Left lobe of liver (tissue), 2 donors: ENCODE measurements around the gene RIOK3. TPM values are rescaled to one million over a fixed set of nuclear protein-coding genes. Genes with fewer than 3 reads are reported as not detected.
A peak's percentile ranks its signal among the peaks of the same experiment; 100 is the strongest.
"Not testable (repeated sequence)": the region's sequence is repeated elsewhere in the genome, so short reads cannot be mapped to it uniquely, and the experiment has no call there.

Source experiments
- ATAC-seq: fragments of 200-7000 bp; cut with Tn5 transposase; one replicate; pipeline ENCODE4 v1.9.1; 2020; ENCODE audit warnings: mild to moderate bottlenecking, moderate library complexity
- DNase-seq: peaks from one replicate; pipeline ENCODE4 v3.0.0-alpha.2; 2020; ENCODE audit warnings: low spot score
- total RNA-seq: library from RNA; stranded (reverse); gene quantifications from one replicate; pipeline ENCODE4 v1.2.1, GENCODE V29; 2021
- donor health status: DM: no; HTN: no; CAD: no; lungs with moderate emphysema.
- donor health status: DM: no; HTN: yes; CAD: no.

RIOK3 gene
- total RNA-seq, 1 donor from 2014 or later, result 41.0 TPM

- no peak for ATAC-seq
- DNase-seq, result no peak
Observed at GRCh38 chr18:23495723-23496440, 42.8 kb downstream of the RIOK3 start.

DNA sequence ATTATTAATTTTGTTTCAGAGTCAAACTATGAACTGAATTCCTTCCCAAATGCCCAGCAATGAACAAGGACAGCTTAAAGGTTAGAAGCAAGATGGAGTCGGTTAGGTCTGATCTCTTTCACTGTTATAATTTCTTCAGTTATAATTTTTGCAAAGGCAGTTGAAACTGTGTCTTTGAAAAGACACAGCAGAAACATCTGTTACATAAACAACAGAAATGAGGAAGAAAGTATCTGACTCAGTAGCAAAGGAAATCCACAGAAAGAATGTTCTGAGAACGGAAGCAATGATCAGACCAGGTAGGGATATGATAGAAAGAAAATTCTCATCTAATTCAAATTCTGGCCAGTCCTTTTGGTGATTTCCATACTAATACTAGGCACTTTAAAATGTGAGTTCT is 45.0 kb downstream of the RIOK3 start:
- ATAC-seq, result no peak
- no peak for DNase-seq

- peak; percentile 68 for DNase-seq
- ATAC-seq, result peak; percentile 54
Observed at GRCh38 chr18:23498877-23499276, 45.8 kb downstream of the RIOK3 start.

DNA sequence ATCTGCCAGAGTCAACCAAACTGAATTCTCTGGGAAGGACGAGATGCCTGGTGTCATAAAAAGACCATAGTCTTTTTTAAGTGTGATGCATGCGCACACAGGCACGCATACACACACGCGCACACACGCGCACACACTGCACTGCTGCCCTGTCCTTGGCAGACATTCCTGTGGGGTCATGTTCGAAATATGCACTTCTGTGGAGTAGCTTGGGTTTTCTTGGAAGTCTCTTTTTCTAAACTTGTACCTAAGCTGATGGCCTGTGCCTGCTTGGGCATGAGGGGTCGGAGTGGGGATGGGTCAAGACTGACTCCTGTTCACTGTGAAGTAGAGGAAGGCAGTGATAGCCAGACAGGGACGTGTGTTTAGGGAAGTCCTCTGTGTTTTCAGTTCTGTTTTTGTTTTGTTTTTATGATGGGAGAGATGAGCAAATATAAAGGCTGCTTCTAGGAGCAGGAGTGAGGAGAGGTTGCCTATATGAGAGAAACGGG is 46.2 kb downstream of the RIOK3 start:
- DNase-seq, result no peak
- ATAC-seq, result no peak

- DNase-seq, result no peak
- ATAC-seq, result no peak
Observed at GRCh38 chr18:23501626-23502025, 48.5 kb downstream of the RIOK3 start.

- no peak for ATAC-seq
- no peak for DNase-seq
Observed at GRCh38 chr18:23502516-23503037, 49.5 kb downstream of the RIOK3 start.

DNA sequence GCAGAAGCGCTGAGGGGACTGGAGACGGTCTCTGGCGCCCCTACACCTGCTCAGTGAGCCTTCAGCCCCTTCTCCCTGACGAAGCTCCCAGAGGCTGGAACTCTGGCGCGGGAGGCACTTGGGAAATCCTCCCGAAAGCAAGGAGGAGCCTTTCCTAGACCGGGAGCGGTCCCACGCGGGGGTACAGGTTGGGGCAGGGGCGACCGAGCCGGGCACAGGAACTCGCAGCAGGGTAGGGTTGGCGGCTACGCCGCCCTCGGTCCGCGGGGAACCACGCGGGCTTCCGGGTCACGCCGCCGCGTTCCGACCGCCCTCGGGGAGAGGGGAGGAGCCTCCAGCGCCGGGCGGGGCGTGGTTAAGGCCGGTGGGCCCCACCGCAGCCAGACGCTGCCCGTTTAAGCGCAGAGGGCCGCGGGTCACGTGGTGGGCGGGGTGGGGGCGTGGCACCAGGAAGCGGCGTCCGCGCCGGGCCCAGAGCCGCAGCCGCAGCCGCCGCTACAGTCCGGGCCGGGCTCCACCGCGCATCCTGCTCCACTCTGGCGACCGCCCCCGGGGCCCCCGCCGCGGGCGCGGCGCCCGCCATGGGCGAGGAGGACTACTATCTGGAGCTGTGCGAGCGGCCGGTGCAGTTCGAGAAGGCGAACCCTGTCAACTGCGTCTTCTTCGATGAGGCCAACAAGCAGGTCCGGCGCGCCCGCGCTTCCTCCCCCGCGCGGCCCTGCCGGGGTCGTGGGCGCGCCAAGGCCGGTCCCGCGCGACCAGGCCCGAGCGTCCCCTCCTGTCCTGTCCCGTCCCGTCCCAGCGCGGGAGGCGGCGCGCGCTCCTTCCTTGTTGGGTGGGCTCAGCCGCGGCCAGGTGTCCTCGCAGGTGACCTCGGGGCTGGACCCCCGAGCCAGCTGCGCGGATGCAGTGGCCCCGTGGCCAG is 50.2 kb downstream of the RIOK3 start, which contains the start of gene RMC1:
Gene RMC1, plus strand, starts transcription at position 474 of the 925 bp plus-strand sequence. Its CDS starts 108 bp downstream, at position 582.
- peak; percentile 92 for ATAC-seq
- peak; percentile 98 for DNase-seq

GRCh38 chr18:23503963-23504344 is 50.9 kb downstream of the RIOK3 start:
- DNase-seq, result no peak
- no peak for ATAC-seq

DNA sequence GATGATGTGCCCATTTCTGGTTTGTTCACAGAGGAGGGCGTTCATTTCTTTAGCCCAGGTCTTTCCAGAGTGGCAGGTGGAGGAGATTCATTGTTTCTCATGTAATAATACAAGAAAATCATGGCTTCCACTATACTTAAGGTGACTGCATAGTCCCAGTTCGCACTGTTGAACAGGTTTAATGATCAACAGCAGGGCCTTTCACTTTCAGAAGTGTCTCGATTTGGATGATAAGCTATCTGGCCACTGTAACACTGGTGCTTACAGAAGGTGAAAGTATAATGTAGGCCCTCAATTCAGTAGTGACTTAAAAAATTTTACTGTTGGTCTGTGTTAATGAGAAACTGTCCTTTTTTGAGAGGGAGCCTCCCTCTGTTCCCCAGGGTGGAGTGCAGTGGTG is 51.6 kb downstream of the RIOK3 start:
- ATAC-seq (peak; percentile 30), DNase-seq (no peak)

DNA sequence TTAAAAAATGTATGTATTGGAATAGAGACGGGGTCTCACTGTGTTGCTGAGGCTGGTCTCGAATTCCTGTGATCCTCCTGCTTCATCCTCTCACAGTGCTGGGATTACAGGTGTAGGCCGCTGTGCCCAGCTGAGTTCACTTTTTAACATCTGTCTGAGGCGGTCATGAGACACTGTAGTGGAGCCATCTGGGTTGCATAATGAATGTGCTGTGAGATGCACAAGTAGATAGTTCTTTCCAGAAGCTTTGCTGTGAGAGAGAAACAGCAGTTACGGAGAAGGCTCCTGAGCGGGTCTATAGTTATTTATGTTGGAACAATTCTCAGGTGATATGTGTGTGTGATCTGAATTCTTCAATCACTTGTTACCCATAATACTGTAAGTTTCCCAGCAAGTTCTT is 53.3 kb downstream of the RIOK3 start:
- DNase-seq, result no peak
- ATAC-seq, result no peak

GRCh38 chr18:23510923-23511322 is 57.8 kb downstream of the RIOK3 start:
- not testable (repeated sequence) for ATAC-seq, DNase-seq

DNA sequence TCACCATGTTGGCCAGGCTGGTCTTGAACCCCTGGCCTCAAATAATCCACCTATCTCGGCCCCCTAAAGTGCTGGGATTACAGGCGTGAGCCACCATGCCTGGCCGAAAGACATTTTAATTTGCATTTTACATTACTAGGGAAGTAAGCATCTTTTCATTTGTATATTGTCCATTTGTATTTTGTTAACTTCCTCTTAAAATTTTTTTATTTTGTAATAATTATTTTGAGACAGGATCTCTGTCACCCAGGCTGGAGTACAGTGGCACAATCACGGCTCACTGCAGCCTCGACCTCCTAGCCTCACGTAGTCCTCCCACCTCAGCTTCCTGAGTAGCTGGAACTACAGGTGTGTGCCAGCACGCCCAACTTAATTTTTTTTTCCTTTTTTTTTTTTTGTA is 59.1 kb downstream of the RIOK3 start:
- not testable (repeated sequence) for ATAC-seq, DNase-seq

DNA sequence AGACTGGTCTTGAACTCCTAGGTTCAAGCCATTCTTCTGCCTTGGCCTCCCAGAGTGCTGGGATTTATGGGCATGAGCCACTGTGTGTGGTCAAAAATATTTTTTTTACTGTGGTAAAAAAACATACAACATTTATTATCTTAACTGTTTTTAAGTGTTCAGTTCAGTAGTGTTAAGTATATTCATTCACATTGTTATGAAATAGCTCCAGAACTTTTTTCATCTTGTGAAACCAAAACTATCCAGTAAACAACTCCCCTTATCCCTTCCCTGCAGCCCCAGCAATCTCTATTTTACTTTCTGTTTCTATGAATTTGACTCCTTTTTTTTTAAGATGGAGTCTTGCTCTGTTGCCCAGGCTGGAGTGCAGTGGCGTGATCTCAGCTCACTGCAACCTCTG is 59.6 kb downstream of the RIOK3 start:
- no peak for ATAC-seq
- no peak for DNase-seq

GRCh38 chr18:23515911-23516546 is 62.9 kb downstream of the RIOK3 start:
- ATAC-seq, result peak; percentile 99
- peak; percentile 76 for DNase-seq

DNA sequence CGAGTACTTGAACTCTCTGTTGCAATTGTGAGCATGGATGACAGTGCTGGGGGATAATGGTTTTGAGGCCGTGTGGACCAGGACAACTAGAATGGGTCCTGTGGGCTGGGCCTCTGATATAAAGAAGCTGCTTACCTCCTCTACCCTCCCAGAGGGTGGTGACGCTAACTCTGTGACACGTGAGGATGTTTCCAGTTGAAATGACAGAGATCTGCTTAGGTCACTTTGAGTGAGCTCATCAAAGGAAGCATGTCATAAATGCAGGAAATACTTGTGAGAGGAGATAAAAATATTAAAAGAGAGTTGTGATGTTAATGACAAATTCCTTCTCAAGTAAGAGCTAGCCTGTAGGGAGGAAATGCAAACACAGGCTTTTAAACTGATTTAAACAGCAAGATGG is 66.6 kb downstream of the RIOK3 start:
- no peak for DNase-seq
- ATAC-seq, result no peak

GRCh38 chr18:23521271-23521670 is 68.2 kb downstream of the RIOK3 start:
- DNase-seq (no peak), ATAC-seq (no peak)

DNA sequence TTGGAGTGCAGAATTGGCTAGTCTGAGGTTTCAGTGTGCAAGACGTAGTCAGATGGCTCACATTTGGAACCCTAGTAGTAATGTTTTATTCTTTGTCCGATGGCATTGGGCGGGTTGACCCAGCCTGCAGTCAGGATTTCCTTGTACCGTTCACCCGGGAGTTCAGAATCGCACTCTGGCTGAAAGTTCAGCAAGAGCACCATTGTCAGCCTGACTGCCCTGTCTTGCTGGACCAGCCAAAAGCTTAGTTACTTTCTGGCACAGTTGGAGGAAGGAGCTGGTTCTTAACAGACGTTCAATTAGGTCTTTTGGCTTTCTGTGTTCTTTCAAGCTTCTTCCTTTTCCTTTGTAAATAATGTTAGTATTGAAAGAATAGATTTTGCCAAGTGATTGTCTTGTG is 68.8 kb downstream of the RIOK3 start:
- no peak for DNase-seq
- ATAC-seq, result no peak

- DNase-seq (no peak), ATAC-seq (peak; percentile 53)
Observed at GRCh38 chr18:23523429-23524212, 70.5 kb downstream of the RIOK3 start.

DNA sequence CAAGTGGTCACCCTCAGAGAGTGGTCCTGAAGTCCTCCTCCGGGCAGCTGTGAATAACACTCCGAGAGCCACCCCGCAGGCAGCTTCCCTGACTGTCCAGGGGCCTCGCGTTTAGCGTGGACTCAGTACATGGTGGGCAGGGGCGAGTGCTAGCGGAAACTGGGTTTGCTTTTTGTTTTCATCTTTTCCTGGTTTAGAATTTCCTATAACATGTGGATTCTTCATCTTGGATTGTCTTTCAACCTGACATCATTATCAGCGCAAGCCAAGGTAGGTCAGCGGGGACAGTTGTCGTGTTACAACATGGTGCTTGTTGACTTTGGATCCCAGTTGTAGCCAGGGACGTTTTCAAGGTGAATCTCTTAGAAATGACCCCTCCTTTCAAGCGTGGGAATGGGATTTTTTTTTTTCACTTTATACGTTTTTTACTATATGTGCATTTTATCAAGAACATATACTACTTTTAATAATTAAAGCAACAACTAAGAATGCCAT is 71.2 kb downstream of the RIOK3 start:
- ATAC-seq (peak; percentile 88), DNase-seq (peak; percentile 63)

- ATAC-seq (no peak), DNase-seq (no peak)
Observed at GRCh38 chr18:23526501-23527063, 73.5 kb downstream of the RIOK3 start.
